Activated naive CD4-positive, alpha-beta T cell treated with anti-CD3 and anti-CD28 coated beads, Interleukin-2, amount 10 ng/mL, durations not matched to agents 7 days and 5 days (primary cell): Measurements from ENCODE around the gene TEX2.

ENCODE experiments used
- CTCF ChIA-PET: fragments of 350-600 bp; sonication (Branson Sonifier 250); formaldehyde crosslinking; loops from one replicate; lab custom pipeline; 2021; ENCODE audit warnings: antibody characterized with exemption; lab: Charles Lee
- DNase-seq: peaks from one replicate; pipeline ENCODE4 v3.0.0-alpha.2; 2020
- H3K27ac Mint-ChIP-seq: one replicate; pipeline ENCODE4 v1.8.0; 2021; ENCODE audit warnings: mild to moderate bottlenecking, moderate library complexity, mixed read lengths
- H3K27me3 Mint-ChIP-seq: one replicate; pipeline ENCODE4 v1.8.0; 2021; ENCODE audit warnings: mild to moderate bottlenecking, mixed read lengths
- H3K36me3 Mint-ChIP-seq: one replicate; pipeline ENCODE4 v1.8.0; 2021; ENCODE audit warnings: mixed read lengths
- H3K4me1 Mint-ChIP-seq: one replicate; pipeline ENCODE4 v1.8.0; 2021; ENCODE audit warnings: mixed read lengths
- H3K4me3 Mint-ChIP-seq: one replicate; pipeline ENCODE4 v1.8.0; 2021; ENCODE audit warnings: mild to moderate bottlenecking, moderate library complexity, mixed read lengths
- H3K9me3 Mint-ChIP-seq: one replicate; pipeline ENCODE4 v1.8.0; 2021; ENCODE audit warnings: mixed read lengths

TEX2 gene

GRCh38 chr17:64154717-64155116, 108.3 kb downstream of the TEX2 start:
- Mint-ChIP-seq H3K4me3 (no peak overlapping the region), H3K36me3 (peaks cover 24% of the 10 kb centered on the region)

DNA sequence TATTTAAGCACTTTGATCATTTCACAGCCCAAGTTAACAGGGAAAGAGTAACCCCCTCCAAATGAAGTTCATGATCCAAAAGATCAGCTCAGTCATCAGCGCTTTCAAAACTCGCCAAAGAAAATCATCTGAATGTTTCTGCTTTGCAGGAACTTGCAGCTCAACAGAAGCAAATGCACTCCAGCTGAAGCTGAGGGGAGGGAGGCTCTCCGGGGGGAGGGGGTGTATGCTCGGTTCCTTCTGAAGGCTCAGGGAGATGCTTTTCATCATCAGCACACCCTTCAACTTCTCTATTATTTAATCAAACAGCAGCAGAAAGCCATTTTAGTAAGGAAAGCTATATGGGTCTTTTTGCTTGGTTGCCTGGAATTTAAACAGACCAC, 108.8 kb downstream of the TEX2 start:
- no peak overlapping the region for H3K4me3 Mint-ChIP-seq
- H3K36me3 Mint-ChIP-seq = peaks cover 24% of the 10 kb centered on the region
- no peak for DNase-seq
- H3K4me1 Mint-ChIP-seq = no peaks in the 10 kb centered on the region
- H3K27ac Mint-ChIP-seq = no peak overlapping the region
- H3K27me3 Mint-ChIP-seq = no peaks in the 10 kb centered on the region
- H3K9me3 Mint-ChIP-seq = no peaks in the 10 kb centered on the region
- CTCF ChIA-PET = interaction anchor here (0.7 kb wide), 1 partner anchor 20 kb away, joined by 3 read pairs; no protein-coding TSS in a partner anchor

More at GRCh38 chr17:64154717-64155116, 108.3 kb downstream of the TEX2 start:
- Mint-ChIP-seq H3K4me1 (no peaks in the 10 kb centered on the region), H3K9me3 (no peaks in the 10 kb centered on the region), H3K27me3 (no peaks in the 10 kb centered on the region), H3K27ac (no peak overlapping the region)
- DNase-seq = no peak
- CTCF ChIA-PET = interaction anchor here (0.7 kb wide), 1 partner anchor 21 kb away, joined by 3 read pairs; no protein-coding TSS in a partner anchor

DNA sequence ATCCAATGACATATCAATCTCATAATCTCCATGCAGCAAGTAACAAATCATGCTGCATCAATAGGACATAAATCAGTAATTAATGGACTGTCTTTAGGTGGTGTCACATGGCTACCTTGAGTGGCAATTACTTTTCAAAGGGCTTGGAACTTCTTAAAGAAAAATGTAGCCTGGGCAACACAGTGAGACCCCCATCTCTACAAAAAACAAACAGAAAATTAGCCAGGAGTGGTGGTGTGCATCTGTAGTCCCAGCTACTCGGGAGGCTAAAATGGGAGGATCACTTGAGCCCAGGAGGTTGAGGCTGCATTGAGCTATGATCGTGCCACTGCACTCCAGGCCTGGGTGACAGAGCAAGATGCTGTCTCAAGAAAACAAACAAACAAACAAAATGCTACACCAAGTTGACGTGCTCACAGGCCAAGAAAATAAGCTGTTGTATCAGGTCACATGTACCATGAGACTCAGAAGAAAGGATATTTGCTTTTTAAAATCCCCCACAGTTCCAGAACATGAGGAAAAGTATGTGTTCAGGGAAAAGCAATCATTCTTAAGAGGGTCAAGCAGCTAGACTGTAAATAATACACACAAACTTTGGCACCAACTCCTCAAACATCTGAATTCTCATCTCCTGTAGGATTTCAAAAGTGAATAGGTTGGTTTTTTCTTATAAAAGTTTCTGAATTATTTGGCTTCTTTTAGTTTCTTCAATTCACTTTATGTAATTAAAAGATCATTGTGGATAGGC, 109.3 kb downstream of the TEX2 start:
- H3K9me3 Mint-ChIP-seq = no peaks in the 10 kb centered on the region
- H3K36me3 Mint-ChIP-seq = peaks cover 27% of the 10 kb centered on the region
- CTCF ChIA-PET = interaction anchor here (0.7 kb wide), 1 partner anchor 20 kb away, joined by 3 read pairs; no protein-coding TSS in a partner anchor
- H3K27ac Mint-ChIP-seq = no peak overlapping the region
- H3K4me3 Mint-ChIP-seq = no peak overlapping the region
- peaks cover 2% of the 10 kb centered on the region for H3K4me1 Mint-ChIP-seq
- no peak for DNase-seq
- H3K27me3 Mint-ChIP-seq = no peaks in the 10 kb centered on the region

DNA sequence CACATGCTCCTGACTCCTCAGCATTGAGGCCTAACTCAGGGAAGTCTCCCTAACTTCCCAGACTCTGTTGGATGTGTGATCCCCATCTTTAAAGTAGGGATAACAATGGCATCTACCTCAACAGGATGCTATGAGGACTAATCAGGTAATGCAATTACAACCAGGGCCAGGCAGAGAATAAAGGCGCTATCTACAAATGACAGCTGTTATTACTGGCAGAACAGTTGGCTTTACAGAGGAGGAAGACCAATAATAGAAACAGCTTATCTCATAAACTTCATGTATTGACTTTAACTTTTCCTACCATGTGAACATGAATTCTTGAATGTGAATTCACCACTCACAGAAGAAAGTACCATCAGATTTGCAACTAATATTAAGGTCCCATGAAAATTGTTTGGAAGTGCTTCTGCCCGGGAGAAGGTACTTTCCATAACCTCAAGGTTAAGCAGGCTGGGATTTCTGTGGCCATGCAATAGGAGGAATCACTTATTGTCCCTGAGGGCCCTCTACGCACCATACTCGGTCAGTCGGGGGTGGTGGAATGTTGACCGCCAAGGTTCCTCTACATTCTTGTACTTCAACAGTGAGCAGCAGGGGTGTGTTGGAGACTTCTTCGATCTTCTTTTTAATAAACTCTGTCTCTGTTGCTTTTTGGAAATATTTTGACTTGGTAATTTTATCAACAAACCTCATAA, 110.5 kb downstream of the TEX2 start:
- no peak for DNase-seq
- Mint-ChIP-seq H3K36me3 (peaks cover 35% of the 10 kb centered on the region), H3K4me3 (no peak overlapping the region), H3K4me1 (peaks cover 11% of the 10 kb centered on the region), H3K27me3 (no peaks in the 10 kb centered on the region), H3K9me3 (no peaks in the 10 kb centered on the region), H3K27ac (no peak overlapping the region)
- CTCF ChIA-PET = interaction anchor here (0.8 kb wide), 1 partner anchor 262 kb away, joined by 3 read pairs; no protein-coding TSS in a partner anchor

GRCh38 chr17:64151016-64151368, 112.1 kb downstream of the TEX2 start:
- CTCF ChIA-PET = interaction anchor here (6.0 kb wide), 1 partner anchor 131 kb away, joined by 25 read pairs; no protein-coding TSS in a partner anchor
- H3K27ac Mint-ChIP-seq = no peak overlapping the region
- H3K27me3 Mint-ChIP-seq = no peaks in the 10 kb centered on the region
- no peak overlapping the region for H3K4me3 Mint-ChIP-seq
- H3K4me1 Mint-ChIP-seq = peaks cover 21% of the 10 kb centered on the region
- no peak for DNase-seq
- H3K9me3 Mint-ChIP-seq = no peaks in the 10 kb centered on the region
- H3K36me3 Mint-ChIP-seq = peaks cover 42% of the 10 kb centered on the region

DNA sequence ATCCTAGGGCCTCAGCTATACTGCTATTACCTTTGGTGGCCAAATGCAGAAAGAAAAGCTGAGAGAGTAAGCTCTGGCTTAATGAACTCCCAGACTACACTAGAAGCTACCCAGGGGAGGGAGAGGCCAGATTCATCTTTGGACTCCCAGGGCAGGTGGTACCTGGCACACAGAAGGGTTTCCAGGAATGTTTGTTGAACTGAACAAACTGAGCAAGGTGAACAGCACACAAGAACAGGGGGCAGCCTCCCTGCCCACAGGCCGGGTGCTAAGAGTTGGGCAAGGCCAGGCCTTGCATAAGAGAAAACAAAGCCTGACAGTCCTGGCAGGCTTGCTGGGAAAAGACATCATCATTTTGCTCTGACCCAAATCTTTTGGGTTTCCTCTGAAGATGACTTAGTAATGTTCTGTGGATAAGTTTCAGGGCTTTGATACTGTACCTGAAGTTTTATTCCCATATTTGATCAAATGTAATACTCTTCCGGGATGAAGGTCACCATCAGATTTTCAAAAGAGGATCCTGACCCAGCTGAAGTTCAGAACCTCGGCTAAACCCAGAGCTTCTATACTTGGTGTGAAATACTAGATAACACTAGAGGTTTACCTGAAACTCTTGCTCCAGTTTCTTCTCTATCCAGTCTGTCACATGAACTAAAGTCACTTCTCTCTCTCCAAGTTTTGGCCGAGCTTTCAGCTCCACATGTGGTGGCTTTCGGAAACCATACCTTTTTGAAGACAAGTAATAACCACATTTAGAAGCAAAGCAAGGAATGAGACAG, 112.6 kb downstream of the TEX2 start:
- Mint-ChIP-seq H3K27ac (no peak overlapping the region), H3K4me1 (peaks cover 21% of the 10 kb centered on the region), H3K9me3 (no peaks in the 10 kb centered on the region), H3K36me3 (peaks cover 42% of the 10 kb centered on the region), H3K4me3 (no peak overlapping the region), H3K27me3 (no peaks in the 10 kb centered on the region)
- CTCF ChIA-PET = interaction anchor here (1.3 to 6.0 kb wide), 4 partner anchors 113 to 141 kb away, joined by 3 to 25 read pairs (median 4); partner anchors contain the start of gene TEX2
- no peak for DNase-seq

- CTCF ChIA-PET = interaction anchor here (0.7 to 6.0 kb wide), 12 partner anchors 16 to 271 kb away, joined by 3 to 25 read pairs (median 4); partner anchors contain the start of gene TEX2
Observed at GRCh38 chr17:64149196-64149595, 113.9 kb downstream of the TEX2 start.

DNA sequence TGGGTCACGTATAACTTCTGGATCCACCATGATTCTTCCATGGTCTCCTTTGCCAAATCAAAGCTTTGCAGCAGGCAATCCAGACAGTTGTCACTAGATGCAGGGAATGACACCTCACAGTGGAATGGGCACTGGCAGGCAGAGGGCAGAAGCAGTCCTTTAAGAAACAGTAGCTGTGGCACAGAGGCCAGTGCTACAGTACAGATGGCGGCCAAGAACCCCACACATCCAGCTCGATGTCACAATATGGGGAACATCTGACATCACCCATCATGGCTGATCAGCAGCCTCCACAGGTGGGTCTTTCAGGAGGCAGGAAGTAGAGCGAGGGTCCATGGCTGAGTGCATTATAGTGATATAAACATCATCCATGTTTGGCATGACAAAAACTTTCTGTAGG, 114.4 kb downstream of the TEX2 start:
- Mint-ChIP-seq H3K27ac (peak overlapping the region; percentile 16), H3K27me3 (no peaks in the 10 kb centered on the region), H3K36me3 (peaks cover 36% of the 10 kb centered on the region), H3K4me3 (no peak overlapping the region), H3K9me3 (no peaks in the 10 kb centered on the region), H3K4me1 (peaks cover 27% of the 10 kb centered on the region)
- no peak for DNase-seq
- CTCF ChIA-PET = interaction anchor here (0.7 to 6.0 kb wide), 11 partner anchors 21 to 271 kb away, joined by 3 to 25 read pairs (median 4); partner anchors contain the start of gene TEX2

More at GRCh38 chr17:64149196-64149595, 113.9 kb downstream of the TEX2 start:
- Mint-ChIP-seq H3K27ac (no peak overlapping the region), H3K9me3 (no peaks in the 10 kb centered on the region), H3K4me3 (no peak overlapping the region), H3K4me1 (peaks cover 27% of the 10 kb centered on the region), H3K36me3 (peaks cover 38% of the 10 kb centered on the region), H3K27me3 (no peaks in the 10 kb centered on the region)
- DNase-seq = no peak

GRCh38 chr17:64148017-64148631, 114.9 kb downstream of the TEX2 start:
- Mint-ChIP-seq H3K4me3 (no peak overlapping the region), H3K36me3 (peaks cover 33% of the 10 kb centered on the region), H3K27ac (peak overlapping the region; percentile 16)

GRCh38 chr17:64147110-64148016, 115.7 kb downstream of the TEX2 start:
- CTCF ChIA-PET = interaction anchor here (1.1 to 6.0 kb wide), 4 partner anchors 122 to 273 kb away, joined by 3 to 25 read pairs (median 4); no protein-coding TSS in a partner anchor
- Mint-ChIP-seq H3K27me3 (no peaks in the 10 kb centered on the region), H3K9me3 (no peaks in the 10 kb centered on the region), H3K36me3 (peaks cover 26% of the 10 kb centered on the region), H3K27ac (no peak overlapping the region), H3K4me3 (no peak overlapping the region), H3K4me1 (peaks cover 27% of the 10 kb centered on the region)
- DNase-seq = no peak

More at GRCh38 chr17:64148017-64148631, 114.9 kb downstream of the TEX2 start:
- Mint-ChIP-seq H3K4me1 (peaks cover 27% of the 10 kb centered on the region), H3K27me3 (no peaks in the 10 kb centered on the region), H3K9me3 (no peaks in the 10 kb centered on the region)
- no peak for DNase-seq
- CTCF ChIA-PET = interaction anchor here (0.9 to 6.0 kb wide), 7 partner anchors 81 to 272 kb away, joined by 3 to 25 read pairs (median 5); no protein-coding TSS in a partner anchor

DNA sequence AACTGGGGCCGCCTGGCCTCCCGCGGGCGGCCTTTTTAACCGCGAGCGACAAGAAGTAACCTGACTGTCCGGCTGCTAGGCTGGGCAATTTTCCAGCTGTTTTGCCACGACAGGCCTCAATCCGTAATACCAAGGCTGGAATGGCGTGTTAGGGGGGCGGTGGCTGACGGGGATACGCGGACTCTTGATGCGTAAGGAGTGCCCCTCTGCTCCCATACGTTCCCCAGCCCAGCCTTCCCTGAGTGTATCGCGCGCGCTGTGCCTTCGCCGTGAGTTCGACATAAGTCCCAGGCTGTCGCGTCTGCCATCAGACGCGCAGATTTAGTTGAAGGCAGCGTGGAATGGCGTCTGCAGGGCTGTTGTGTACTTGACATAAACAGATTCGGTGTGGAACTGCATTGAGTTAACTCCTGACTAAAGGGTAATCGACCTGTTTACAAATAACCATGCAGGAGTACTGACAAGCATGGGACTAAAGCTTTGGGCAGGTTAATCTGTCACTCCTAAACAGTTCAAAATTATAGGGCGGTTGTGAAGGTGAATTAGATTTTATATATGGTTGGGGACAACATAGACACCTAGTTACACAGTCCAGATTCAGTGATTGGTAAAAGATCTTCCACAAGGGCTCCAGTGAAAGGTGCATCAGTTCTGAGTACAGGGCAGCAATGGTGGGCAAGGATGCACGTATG, 116.5 kb downstream of the TEX2 start:
- Mint-ChIP-seq H3K36me3 (peaks cover 22% of the 10 kb centered on the region), H3K9me3 (no peaks in the 10 kb centered on the region), H3K27ac (no peak overlapping the region), H3K27me3 (no peaks in the 10 kb centered on the region), H3K4me1 (peaks cover 27% of the 10 kb centered on the region), H3K4me3 (no peak overlapping the region)
- CTCF ChIA-PET = interaction anchor here (1.1 to 6.0 kb wide), 5 partner anchors 12 to 135 kb away, joined by 3 to 25 read pairs (median 4); no protein-coding TSS in a partner anchor
- peak; percentile 58 for DNase-seq
